ENCODE data around the gene F3. TPM values are rescaled to one million over a fixed set of nuclear protein-coding genes. Genes with fewer than 3 reads are reported as not detected.

The F3 gene
- total and polyA plus RNA-seq, 2 of the 13 experiments (the other 11 are each of a cell fraction or from before 2014, with no cell fraction given): 5.8 to 9.0 TPM

DNA sequence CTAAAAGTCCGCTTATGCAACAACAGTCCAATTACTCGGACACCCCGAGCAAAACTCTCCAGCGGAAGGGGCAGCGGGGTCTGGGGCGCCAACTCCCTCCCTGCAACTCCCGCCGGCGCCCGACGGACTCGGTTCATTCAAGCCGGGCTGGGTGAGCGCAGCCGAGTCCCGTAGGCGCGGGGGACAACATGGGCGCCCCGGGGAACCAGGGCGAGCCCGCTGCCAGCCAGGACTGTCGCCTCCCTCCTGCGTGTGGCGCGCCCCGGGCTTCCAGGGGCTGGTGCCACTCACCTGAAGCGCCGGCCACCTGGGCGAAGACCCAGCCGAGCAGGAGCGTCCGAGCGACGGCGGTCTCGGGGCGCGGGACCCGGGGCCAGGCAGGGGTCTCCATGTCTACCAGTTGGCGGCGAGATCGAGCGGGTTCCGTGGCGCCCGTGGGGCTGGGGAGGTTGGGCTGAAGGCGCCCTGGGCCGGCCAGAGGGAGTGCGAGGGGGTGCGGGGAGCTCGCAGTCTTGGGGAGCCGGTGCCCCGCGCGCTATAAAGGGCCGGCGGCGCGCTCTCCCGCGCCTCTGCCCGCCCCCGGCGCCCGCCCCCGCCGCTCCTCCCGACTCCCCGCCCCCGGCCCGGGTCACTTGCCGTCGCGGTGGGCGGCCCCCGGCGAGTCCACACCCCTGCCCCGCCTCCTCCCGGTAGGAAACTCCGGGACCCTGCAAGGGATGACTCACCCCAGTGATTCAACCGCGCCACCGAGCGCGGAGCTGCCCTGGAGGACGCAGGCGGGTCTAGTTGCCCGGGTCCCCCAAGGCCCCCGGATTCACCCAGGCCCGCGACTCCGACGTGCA, at the start of gene F3 (continued):
- no peak for TF ChIP-seq ZFP37 (CRISPR knock-in tag; IDR thresholded peaks at IDR 0.05; ENCODE audit: borderline replicate concordance)
- TF ChIP-seq ZNF230 (CRISPR knock-in tag; IDR thresholded peaks at IDR 0.05): 0 out of 2 replicates have a peak, but pooled peaks have one; percentile 48
- TF ChIP-seq, protein P1, sequence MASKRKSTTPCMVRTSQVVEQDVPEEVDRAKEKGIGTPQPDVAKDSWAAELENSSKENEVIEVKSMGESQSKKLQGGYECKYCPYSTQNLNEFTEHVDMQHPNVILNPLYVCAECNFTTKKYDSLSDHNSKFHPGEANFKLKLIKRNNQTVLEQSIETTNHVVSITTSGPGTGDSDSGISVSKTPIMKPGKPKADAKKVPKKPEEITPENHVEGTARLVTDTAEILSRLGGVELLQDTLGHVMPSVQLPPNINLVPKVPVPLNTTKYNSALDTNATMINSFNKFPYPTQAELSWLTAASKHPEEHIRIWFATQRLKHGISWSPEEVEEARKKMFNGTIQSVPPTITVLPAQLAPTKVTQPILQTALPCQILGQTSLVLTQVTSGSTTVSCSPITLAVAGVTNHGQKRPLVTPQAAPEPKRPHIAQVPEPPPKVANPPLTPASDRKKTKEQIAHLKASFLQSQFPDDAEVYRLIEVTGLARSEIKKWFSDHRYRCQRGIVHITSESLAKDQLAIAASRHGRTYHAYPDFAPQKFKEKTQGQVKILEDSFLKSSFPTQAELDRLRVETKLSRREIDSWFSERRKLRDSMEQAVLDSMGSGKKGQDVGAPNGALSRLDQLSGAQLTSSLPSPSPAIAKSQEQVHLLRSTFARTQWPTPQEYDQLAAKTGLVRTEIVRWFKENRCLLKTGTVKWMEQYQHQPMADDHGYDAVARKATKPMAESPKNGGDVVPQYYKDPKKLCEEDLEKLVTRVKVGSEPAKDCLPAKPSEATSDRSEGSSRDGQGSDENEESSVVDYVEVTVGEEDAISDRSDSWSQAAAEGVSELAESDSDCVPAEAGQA (IDR thresholded peaks at IDR 0.05; ENCODE audit: low read depth): no peak
- TF ChIP-seq, protein P1 (CRISPR knock-in tag; IDR thresholded peaks at IDR 0.05; ENCODE audit: borderline replicate concordance): peak; percentile 48; the same call in 1 of the 2 replicates
- peak; percentile 77 for TF ChIP-seq FOSL1 (CRISPR knock-in tag; IDR thresholded peaks at IDR 0.05; ENCODE audit: borderline replicate concordance)
- 0 out of 2 replicates have a peak, but pooled peaks have one; percentile 40 for TF ChIP-seq CEBPG (CRISPR knock-in tag; IDR thresholded peaks at IDR 0.05)
- no peak; the same call in 1 of the 2 replicates for TF ChIP-seq HOXA7 (CRISPR knock-in tag; IDR thresholded peaks at IDR 0.05)
- TF ChIP-seq MEF2D (CRISPR knock-in tag; IDR thresholded peaks at IDR 0.05): 0 out of 2 replicates have a peak, but pooled peaks have one; percentile 32
- TF ChIP-seq, protein P2, sequence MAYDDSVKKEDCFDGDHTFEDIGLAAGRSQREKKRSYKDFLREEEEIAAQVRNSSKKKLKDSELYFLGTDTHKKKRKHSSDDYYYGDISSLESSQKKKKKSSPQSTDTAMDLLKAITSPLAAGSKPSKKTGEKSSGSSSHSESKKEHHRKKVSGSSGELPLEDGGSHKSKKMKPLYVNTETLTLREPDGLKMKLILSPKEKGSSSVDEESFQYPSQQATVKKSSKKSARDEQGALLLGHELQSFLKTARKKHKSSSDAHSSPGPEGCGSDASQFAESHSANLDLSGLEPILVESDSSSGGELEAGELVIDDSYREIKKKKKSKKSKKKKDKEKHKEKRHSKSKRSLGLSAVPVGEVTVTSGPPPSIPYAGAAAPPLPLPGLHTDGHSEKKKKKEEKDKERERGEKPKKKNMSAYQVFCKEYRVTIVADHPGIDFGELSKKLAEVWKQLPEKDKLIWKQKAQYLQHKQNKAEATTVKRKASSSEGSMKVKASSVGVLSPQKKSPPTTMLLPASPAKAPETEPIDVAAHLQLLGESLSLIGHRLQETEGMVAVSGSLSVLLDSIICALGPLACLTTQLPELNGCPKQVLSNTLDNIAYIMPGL (CRISPR knock-in tag; IDR thresholded peaks at IDR 0.05; ENCODE audit: borderline replicate concordance in 1 of 2, low read depth in 1 of 2): peak; percentile 18 to 82; a peak in 2 of 4 replicates
- no peak for TF ChIP-seq DNMT3B (CRISPR knock-in tag; conservative IDR thresholded peaks at IDR 0.05)
- TF ChIP-seq ZFX (CRISPR knock-in tag; IDR thresholded peaks at IDR 0.05; ENCODE audit: low read depth): peak; percentile 75; the same call in 1 of the 2 replicates
- 0 out of 2 replicates have a peak, but pooled peaks have one; percentile 30 for TF ChIP-seq HNF4A (CRISPR knock-in tag; IDR thresholded peaks at IDR 0.05)
- TF ChIP-seq KDM5A (IDR thresholded peaks at IDR 0.05; ENCODE audit: borderline replicate concordance, low read length): no peak
- TF ChIP-seq, protein P3, sequence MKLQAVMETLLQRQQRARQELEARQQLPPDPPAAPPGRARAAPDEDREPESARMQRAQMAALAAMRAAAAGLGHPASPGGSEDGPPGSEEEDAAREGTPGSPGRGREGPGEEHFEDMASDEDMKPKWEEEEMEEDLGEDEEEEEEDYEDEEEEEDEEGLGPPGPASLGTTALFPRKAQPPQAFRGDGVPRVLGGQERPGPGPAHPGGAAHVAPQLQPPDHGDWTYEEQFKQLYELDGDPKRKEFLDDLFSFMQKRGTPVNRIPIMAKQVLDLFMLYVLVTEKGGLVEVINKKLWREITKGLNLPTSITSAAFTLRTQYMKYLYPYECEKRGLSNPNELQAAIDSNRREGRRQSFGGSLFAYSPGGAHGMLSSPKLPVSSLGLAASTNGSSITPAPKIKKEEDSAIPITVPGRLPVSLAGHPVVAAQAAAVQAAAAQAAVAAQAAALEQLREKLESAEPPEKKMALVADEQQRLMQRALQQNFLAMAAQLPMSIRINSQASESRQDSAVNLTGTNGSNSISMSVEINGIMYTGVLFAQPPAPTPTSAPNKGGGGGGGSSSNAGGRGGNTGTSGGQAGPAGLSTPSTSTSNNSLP (IDR thresholded peaks at IDR 0.05; ENCODE audit: low read depth, low read length): no peak
- TF ChIP-seq, protein P4, sequence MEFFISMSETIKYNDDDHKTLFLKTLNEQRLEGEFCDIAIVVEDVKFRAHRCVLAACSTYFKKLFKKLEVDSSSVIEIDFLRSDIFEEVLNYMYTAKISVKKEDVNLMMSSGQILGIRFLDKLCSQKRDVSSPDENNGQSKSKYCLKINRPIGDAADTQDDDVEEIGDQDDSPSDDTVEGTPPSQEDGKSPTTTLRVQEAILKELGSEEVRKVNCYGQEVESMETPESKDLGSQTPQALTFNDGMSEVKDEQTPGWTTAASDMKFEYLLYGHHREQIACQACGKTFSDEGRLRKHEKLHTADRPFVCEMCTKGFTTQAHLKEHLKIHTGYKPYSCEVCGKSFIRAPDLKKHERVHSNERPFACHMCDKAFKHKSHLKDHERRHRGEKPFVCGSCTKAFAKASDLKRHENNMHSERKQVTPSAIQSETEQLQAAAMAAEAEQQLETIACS (CRISPR knock-in tag; IDR thresholded peaks at IDR 0.05): no peak; the same call in 1 of the 2 replicates
- TF ChIP-seq, protein P5, sequence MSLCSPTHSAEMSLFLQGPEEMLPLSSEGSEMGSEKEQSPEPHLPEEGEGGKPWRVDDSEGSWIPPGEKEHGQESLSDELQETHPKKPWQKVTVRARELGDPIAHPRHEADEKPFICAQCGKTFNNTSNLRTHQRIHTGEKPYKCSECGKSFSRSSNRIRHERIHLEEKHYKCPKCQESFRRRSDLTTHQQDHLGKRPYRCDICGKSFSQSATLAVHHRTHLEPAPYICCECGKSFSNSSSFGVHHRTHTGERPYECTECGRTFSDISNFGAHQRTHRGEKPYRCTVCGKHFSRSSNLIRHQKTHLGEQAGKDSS (CRISPR knock-in tag; IDR thresholded peaks at IDR 0.05; ENCODE audit: borderline replicate concordance, low read depth): peak; percentile 52; the same call in 1 of the 2 replicates
